ENCODE results near the gene SPATS2L. TPM values are rescaled to one million over a fixed set of nuclear protein-coding genes. Genes with fewer than 3 reads are reported as not detected.
A peak's percentile ranks its signal among the peaks of the same experiment; 100 is the strongest.

Gene SPATS2L
- total RNA-seq, 1 experiment from 2014 or later: 47.3 TPM

DNA sequence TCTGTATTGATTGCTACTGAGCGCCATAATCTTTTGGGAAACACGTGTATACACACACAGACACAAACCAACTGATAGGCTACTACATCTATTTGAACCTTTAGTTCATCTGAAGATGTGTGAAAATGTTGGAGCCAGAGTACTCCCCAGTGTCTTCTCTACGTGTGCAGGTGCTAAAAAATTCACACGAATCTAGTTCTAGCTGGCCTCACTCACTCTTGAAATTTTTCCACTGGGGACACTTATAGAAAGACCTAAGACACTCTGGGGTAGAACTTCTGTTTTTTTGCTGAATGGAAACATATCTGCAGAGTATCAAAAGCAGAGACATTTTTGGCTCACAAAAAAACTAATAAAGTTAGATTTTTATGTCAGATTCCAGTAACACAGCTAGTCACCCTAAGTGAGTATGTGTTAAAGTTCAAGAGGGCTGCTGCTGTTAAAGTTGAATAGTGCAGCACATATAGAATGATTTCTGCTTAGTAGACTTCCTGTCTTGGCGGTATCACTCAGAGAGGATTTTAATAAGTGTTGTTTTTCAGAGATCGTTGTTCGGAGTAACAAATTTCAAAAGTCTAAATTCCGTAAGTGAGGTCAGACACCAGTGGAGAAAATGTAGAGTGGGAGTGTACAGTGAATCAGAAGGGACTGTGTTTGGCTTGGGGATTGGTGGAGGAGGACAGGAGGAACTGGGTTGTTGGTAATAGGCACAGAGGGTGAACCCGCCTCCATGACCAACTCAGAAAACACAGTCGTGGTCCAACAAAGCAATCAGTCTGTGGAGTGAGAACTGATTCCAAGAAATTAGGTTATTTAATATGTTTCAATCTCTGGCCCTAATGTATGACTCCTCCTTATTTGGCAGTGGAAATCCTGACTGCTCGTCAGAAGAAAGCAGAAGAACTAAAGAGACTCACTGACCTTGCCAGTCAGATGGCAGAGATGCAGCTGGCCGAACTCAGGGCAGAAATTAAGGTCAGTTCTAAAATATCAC, 160.2 kb downstream of the SPATS2L start:
- no peak overlapping the region for H3K4me3 Mint-ChIP-seq
- Histone ChIP-seq H2BK120ac (ENCODE audit: low read depth, low read length, poor library complexity, severe bottlenecking) (no peak overlapping the region), H3K9ac (ENCODE audit: extremely low read depth, insufficient read length, low read length) (no peak overlapping the region), H3T11ph (ENCODE audit: low read length) (no peak overlapping the region), H2BK12ac (ENCODE audit: insufficient read length, low read depth, low read length) (no peak overlapping the region), H3K23me2 (ENCODE audit: insufficient read length, low read depth, low read length, poor library complexity, severe bottlenecking) (no peaks in the 10 kb centered on the region), H3K14ac (ENCODE audit: insufficient read depth, low read length) (no peak overlapping the region), H3K79me2 (ENCODE audit: insufficient read depth, low read length) (no peaks in the 10 kb centered on the region; the same call in 1 of the 2 replicates), H2BK15ac (ENCODE audit: low read depth, low read length) (no peak overlapping the region), H4K20me1 (ENCODE audit: control insufficient read depth, insufficient read depth, insufficient read length) (no peaks in the 10 kb centered on the region), H3K4me1 (ENCODE audit: insufficient read depth, low read length) (no peaks in the 10 kb centered on the region), H3K4me2 (ENCODE audit: insufficient read depth, insufficient read length, low read length) (no peak overlapping the region), H3K9me3 (ENCODE audit: control insufficient read depth, low read depth, low read length) (no peaks in the 10 kb centered on the region), H3K27me3 (ENCODE audit: insufficient read depth, low read length) (no peaks in the 10 kb centered on the region), H3K18ac (ENCODE audit: insufficient read length, low read depth, low read length) (no peak overlapping the region), H3K4ac (ENCODE audit: low read depth, low read length) (no peak overlapping the region), H2AFZ (ENCODE audit: low read length) (no peak overlapping the region), H4K5ac (ENCODE audit: insufficient read length, low read depth, low read length) (no peak overlapping the region), H3K79me1 (ENCODE audit: insufficient read depth, low read depth, low read length, poor library complexity, severe bottlenecking) (no peaks in the 10 kb centered on the region), H4K91ac (ENCODE audit: insufficient read length, low read depth, low read length) (no peak overlapping the region), H3K23ac (ENCODE audit: insufficient read length, low read depth, low read length) (no peak overlapping the region), H2AK5ac (ENCODE audit: insufficient read length, low read length) (no peak overlapping the region), H3K56ac (ENCODE audit: insufficient read length, low read depth, low read length) (no peak overlapping the region), H2BK5ac (ENCODE audit: insufficient read length, low read length) (no peak overlapping the region), H2BK20ac (ENCODE audit: low read depth, low read length, poor library complexity, severe bottlenecking) (no peak overlapping the region), H4K8ac (replicated peaks; ENCODE audit: insufficient read length, low read depth, low read length) (no peak overlapping the region), H3K27ac (ENCODE audit: insufficient read length, low read depth, low read length) (no peak overlapping the region)
- H3K36me3 Mint-ChIP-seq (ENCODE audit: insufficient read depth in 1 of 3, low read depth in 3 of 3): peaks cover 16 to 62% (median 30%) of the 10 kb centered on the region in 3 experiments
- WGBS (ENCODE audit: extremely low coverage, insufficient read length, low lambda C conversion rate): no CpG with 5 or more reads among the region's 12 CpGs
- no peaks in the 10 kb centered on the region for H3K27me3 Mint-ChIP-seq (ENCODE audit: low read depth)
- TF ChIP-seq, protein P1, sequence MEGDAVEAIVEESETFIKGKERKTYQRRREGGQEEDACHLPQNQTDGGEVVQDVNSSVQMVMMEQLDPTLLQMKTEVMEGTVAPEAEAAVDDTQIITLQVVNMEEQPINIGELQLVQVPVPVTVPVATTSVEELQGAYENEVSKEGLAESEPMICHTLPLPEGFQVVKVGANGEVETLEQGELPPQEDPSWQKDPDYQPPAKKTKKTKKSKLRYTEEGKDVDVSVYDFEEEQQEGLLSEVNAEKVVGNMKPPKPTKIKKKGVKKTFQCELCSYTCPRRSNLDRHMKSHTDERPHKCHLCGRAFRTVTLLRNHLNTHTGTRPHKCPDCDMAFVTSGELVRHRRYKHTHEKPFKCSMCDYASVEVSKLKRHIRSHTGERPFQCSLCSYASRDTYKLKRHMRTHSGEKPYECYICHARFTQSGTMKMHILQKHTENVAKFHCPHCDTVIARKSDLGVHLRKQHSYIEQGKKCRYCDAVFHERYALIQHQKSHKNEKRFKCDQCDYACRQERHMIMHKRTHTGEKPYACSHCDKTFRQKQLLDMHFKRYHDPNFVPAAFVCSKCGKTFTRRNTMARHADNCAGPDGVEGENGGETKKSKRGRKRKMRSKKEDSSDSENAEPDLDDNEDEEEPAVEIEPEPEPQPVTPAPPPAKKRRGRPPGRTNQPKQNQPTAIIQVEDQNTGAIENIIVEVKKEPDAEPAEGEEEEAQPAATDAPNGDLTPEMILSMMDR (conservative IDR thresholded peaks at IDR 0.05): no peak
- DNase-seq: no peak
- H3K27ac Mint-ChIP-seq: peak overlapping the region in 1 of 3 experiments; percentile 82; a peak in 2 of 7 replicates
- H3K9me3 Mint-ChIP-seq: no peaks in the 10 kb centered on the region
- H3K4me1 Mint-ChIP-seq: peaks cover 16 to 17% of the 10 kb centered on the region in 2 experiments
